Astrocyte (in vitro differentiated cells and primary cell): Measurements from ENCODE around the gene APLP2. TPM values are rescaled to one million over a fixed set of nuclear protein-coding genes. Genes with fewer than 3 reads are reported as not detected.

Experiments used
- DNase-seq: peaks from one replicate; pipeline ENCODE4 v3.0.0-alpha.2; 2010; ENCODE audit warnings: low read depth
- FAIRE-seq: peaks from 2 replicates; lab custom pipeline; 2011; peaks lifted over from hg19 to GRCh38; lab: Jason Lieb, UNC
- H2AFZ ChIP-seq: 2 replicates; pipeline ENCODE4 v1.6.0; 2012; ENCODE audit warnings: low read depth, low read length, inconsistent platforms
- H3K27ac ChIP-seq: 2 replicates; pipeline ENCODE4 v1.5.1; 2011; ENCODE audit warnings: low read depth, low read length, inconsistent platforms
- H3K27me3 ChIP-seq: 2 replicates; pipeline ENCODE4 v1.6.0; 2011; ENCODE audit warnings: low read length, inconsistent platforms; ENCODE audit not compliant: insufficient read depth
- H3K36me3 ChIP-seq: 2 replicates; pipeline ENCODE4 v1.5.1; 2011; ENCODE audit warnings: low read length, inconsistent platforms; ENCODE audit not compliant: insufficient read depth
- H3K4me1 ChIP-seq: 2 replicates; pipeline ENCODE4 v1.5.1; 2011; ENCODE audit warnings: low read length, inconsistent platforms; ENCODE audit not compliant: insufficient read depth
- H3K4me2 ChIP-seq: 2 replicates; pipeline ENCODE4 v1.6.0; 2012; ENCODE audit warnings: low read length, inconsistent platforms
- H3K4me3 ChIP-seq: 2 replicates; pipeline ENCODE4 v1.5.1; 2011; ENCODE audit warnings: low read depth, mild to moderate bottlenecking, low read length, inconsistent platforms; ENCODE audit not compliant: insufficient read depth
- H3K79me2 ChIP-seq: 2 replicates; pipeline ENCODE4 v1.6.0; 2012; ENCODE audit warnings: mild to moderate bottlenecking, low read length, inconsistent platforms; ENCODE audit not compliant: insufficient read depth
- H3K9ac ChIP-seq: 2 replicates; pipeline ENCODE4 v1.6.0; 2012; ENCODE audit warnings: mild to moderate bottlenecking, low read length, inconsistent platforms
- H3K9me3 ChIP-seq: 2 replicates; pipeline ENCODE4 v1.5.1; 2012; ENCODE audit warnings: low read depth, mild to moderate bottlenecking, low read length, inconsistent platforms; ENCODE audit not compliant: insufficient read depth
- H4K20me1 ChIP-seq: 2 replicates; pipeline ENCODE4 v1.6.0; 2012; ENCODE audit warnings: low read length, inconsistent platforms; ENCODE audit not compliant: insufficient read depth
- H3K27ac Mint-ChIP-seq: one replicate; pipeline ENCODE4 v1.8.0; 2021; ENCODE audit warnings: mild to moderate bottlenecking, mixed read lengths; ENCODE audit not compliant: unreplicated experiment
- H3K27me3 Mint-ChIP-seq: one replicate; pipeline ENCODE4 v1.8.0; 2021; ENCODE audit warnings: low read depth, mixed read lengths; ENCODE audit not compliant: unreplicated experiment
- H3K36me3 Mint-ChIP-seq: one replicate; pipeline ENCODE4 v1.8.0; 2021; ENCODE audit warnings: low read depth, mixed read lengths; ENCODE audit not compliant: unreplicated experiment
- H3K4me1 Mint-ChIP-seq: one replicate; pipeline ENCODE4 v1.8.0; 2021; ENCODE audit warnings: low read depth, mixed read lengths; ENCODE audit not compliant: unreplicated experiment
- H3K4me3 Mint-ChIP-seq: one replicate; pipeline ENCODE4 v1.8.0; 2021; ENCODE audit warnings: mild to moderate bottlenecking, moderate library complexity, mixed read lengths; ENCODE audit not compliant: unreplicated experiment
- H3K9me3 Mint-ChIP-seq: one replicate; pipeline ENCODE4 v1.8.0; 2021; ENCODE audit warnings: mild to moderate bottlenecking, mixed read lengths; ENCODE audit not compliant: unreplicated experiment
- CTCF ChIP-seq: IDR thresholded peaks from 2 replicates; pipeline ENCODE4 v1.5.1; 2011; ENCODE audit warnings: low read depth, mild to moderate bottlenecking, inconsistent platforms, low read length, moderate library complexity; ENCODE audit not compliant: insufficient read depth
- EZH2 ChIP-seq: IDR thresholded peaks from 2 replicates; pipeline ENCODE4 v1.6.1; 2012; ENCODE audit warnings: mild to moderate bottlenecking, low read length, inconsistent platforms; ENCODE audit not compliant: insufficient read depth
- total RNA-seq: library from RNA; stranded (reverse); gene quantifications from 2 replicates; pipeline ENCODE4 v1.2.1, GENCODE V29; 2021

APLP2 gene
- total RNA-seq, 1 donor from 2014 or later = 849 TPM

DNA sequence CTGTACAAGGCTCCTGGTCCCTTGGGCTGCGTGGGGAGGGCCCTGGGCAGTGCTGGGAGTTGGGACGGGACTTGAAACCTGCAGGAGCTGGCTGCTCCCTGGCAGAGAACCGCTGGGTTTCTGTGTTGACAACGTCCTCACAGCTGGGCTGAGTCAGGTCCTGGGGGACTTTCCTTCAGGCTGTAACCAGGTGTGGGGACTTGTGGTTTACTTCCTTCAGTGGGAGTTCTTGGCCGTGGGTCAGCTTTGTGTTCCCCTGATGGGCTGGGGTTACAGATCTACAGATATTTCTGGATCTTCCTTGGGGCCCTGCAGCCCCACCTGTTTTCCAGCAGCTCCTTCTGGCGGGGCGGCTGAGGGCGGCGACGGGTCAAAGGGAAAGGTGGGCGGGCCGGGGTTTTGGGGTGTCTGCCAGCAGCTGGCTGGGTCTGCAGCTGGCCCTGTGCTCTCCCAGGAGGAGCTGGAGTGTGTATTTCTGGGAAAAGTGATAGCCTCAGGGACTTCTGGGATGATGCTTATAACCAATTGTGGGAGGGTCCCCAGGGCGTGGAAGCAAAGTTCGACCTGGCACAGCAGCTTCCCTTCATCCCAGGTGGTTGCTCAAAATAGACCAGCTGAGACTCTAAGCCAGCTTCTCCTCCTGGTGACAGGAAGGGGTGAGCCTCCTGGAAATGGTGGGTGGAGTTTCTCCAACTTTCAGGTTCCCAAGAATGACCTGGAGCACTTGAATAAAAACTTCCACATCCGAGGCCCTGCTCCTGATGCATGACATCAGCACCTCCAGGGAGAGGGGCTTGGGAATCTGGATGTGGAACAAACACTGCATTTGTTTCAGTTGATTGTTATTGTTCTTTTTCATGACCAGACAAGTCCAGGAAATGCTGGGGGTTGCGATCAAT lies 109.0 kb downstream of the APLP2 start:
- Histone ChIP-seq H3K27me3 (peaks cover 5% of the 10 kb centered on the region), H3K9me3 (no peaks in the 10 kb centered on the region), H3K4me1 (no peaks in the 10 kb centered on the region), H3K79me2 (no peaks in the 10 kb centered on the region), H4K20me1 (no peaks in the 10 kb centered on the region), H3K9ac (no peak overlapping the region), H2AFZ (no peak overlapping the region), H3K4me3 (no peak overlapping the region), H3K27ac (no peak overlapping the region), H3K36me3 (no peaks in the 10 kb centered on the region), H3K4me2 (no peak overlapping the region)
- no peak for FAIRE-seq
- no peak for TF ChIP-seq EZH2
- no peak for TF ChIP-seq CTCF
- Mint-ChIP-seq H3K9me3 (no peaks in the 10 kb centered on the region), H3K27ac (no peak overlapping the region), H3K36me3 (no peaks in the 10 kb centered on the region), H3K4me1 (peaks cover 24% of the 10 kb centered on the region), H3K4me3 (no peak overlapping the region), H3K27me3 (peaks cover 1% of the 10 kb centered on the region)
- no peak for DNase-seq

- Histone ChIP-seq H4K20me1 (no peaks in the 10 kb centered on the region), H3K27me3 (peaks cover 3% of the 10 kb centered on the region), H3K9ac (no peak overlapping the region), H3K36me3 (no peaks in the 10 kb centered on the region), H3K27ac (no peak overlapping the region), H3K4me3 (no peak overlapping the region), H3K4me1 (no peaks in the 10 kb centered on the region), H3K9me3 (no peaks in the 10 kb centered on the region), H3K79me2 (no peaks in the 10 kb centered on the region), H2AFZ (no peak overlapping the region), H3K4me2 (no peak overlapping the region)
- FAIRE-seq (no peak), DNase-seq (no peak)
- H3K27me3 Mint-ChIP-seq = peaks cover 2% of the 10 kb centered on the region
- H3K9me3 Mint-ChIP-seq = no peaks in the 10 kb centered on the region
- no peak overlapping the region for H3K4me3 Mint-ChIP-seq
- H3K36me3 Mint-ChIP-seq = no peaks in the 10 kb centered on the region
- H3K27ac Mint-ChIP-seq = no peak overlapping the region
- peaks cover 24% of the 10 kb centered on the region for H3K4me1 Mint-ChIP-seq
- TF ChIP-seq EZH2 = no peak
- no peak for TF ChIP-seq CTCF
These were observed 110.0 kb downstream of the APLP2 start for GRCh38 chr11:130179396-130180306.
